ENCODE measurements around the gene NRG2. TPM values are rescaled to one million over a fixed set of nuclear protein-coding genes. Genes with fewer than 3 reads are reported as not detected.

The NRG2 gene
- total RNA-seq, 1 experiment from 2014 or later: not detected

DNA sequence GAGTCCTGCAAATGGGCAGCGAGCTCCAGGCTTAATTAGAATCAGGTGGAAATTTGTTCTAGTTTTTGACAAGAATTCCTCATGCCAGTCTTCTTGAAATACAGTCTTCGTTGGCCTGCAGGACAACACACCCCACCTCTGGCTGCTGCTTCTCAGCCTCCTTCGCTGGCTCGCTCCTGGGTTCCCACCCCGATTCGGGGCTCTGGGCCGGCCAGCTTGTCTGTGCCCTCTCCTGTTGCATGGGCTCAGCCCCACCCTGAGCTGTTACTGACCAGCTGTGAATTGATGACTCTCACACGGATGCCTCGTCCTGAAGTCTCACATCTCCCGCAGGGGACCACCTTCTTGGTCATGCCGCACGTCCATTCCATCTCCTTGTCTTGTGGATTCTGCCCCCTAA lies 226.5 kb downstream of the NRG2 start:
- no peak for DNase-seq (ENCODE audit: low spot score)

DNA sequence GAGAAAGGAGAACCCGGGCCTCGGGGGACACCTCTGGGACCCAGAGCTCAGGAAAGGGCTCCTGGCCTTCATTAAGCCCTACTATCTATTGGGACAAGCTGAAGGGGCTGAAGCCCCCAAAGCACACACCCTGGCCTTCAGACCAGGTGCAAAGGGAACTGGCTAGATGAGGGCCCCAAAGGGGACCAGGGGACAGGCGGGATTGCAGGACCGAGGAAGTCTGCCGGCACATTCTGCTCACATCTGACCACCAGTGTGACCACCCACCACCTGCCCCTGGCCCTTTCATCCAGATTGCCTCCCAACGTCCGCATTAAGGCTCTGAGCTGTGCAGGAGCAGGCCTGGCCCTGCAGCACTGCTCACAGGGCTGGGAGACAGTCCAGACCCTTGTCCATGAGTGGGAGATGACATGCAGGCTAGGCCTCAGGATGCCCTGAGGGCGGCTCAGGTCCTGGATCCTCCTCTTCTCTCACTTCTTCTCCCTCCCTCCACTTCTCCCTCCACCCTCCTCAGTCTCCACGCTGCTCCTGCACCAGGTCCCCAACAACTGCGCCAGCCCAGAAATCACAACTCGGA lies 228.3 kb downstream of the NRG2 start:
- no peak for DNase-seq (ENCODE audit: low spot score)

DNA sequence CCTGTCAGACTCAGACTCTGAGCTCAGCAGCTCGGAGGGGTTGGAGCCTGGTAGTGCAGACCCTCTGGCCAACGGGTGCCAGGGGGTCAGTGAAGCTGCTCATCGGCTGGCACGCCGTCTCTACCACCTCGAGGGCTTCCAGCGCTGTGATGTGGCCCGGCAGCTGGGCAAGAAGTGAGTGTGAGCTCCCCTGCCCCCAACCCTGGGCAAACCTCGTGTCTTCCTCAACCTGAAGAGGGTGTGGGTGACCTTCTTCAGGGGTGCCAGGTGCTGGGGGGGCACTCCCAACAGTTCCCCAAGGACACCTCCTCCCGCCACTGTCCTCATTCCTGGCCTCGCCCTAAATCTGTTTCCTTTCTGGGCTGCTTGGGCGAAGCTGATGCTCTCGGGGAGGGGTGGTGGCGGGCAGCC lies 228.9 kb downstream of the NRG2 start:
- DNase-seq (ENCODE audit: low spot score): no peak

DNA sequence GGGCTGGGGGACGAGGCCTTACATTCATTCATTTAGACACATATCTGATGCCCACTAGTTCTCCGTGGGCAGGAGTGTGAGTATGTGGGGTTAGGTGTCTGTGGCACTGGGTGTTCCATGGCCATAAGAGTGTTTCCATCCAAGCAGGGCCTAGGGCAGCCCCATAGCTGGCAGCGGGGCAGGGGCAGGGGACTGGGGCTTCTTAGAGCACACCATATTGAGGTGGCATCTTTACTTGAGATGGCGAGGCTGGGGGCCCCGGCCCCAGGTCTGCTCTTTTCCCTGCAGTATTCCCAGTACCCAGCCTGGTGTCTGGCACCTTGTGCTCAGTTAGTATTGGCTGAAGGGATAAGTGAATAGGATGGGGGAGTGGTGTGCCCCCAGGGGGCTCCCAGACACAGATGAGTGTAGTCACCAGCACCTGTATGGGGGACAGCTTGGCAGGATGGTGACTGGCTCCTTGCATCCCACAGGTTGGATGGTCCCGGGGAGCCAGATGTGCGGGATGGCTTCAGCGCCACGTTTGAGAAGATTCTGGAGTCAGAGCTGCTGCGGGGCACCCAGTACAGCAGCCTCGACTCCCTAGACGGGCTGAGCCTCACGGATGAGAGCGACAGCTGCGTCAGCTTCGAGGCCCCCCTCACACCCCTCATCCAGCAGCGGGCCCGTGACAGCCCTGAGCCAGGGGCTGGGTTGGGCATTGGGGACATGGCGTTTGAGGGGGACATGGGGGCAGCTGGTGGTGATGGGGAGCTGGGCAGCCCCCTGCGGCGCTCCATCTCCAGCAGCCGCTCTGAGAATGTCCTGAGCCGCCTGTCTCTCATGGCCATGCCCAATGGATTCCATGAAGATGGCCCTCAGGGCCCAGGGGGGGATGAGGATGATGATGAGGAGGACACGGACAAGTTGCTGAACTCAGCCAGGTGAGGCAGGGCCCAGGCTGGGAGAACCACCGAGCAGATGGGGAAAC lies 230.0 kb downstream of the NRG2 start:
- DNase-seq (ENCODE audit: low spot score): no peak

DNA sequence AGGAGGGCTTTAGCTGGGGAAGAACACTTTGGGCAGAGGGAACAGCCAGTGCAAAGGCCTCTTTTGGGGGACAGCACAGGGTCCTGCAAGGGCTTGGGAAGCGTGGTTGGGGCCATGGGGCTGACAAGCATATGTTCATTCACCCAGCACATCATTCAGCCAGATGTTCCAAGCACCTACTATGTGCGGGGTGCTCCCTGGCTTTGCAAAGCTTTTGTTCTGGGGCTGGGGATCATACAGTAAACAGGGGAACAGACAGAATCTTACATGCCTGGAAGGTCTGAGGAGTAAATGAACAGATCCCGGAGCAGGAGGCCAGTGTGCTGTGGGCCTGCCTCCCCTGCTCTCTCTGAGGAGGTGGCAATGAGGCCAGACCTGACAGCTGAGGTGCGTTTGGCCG lies 230.8 kb downstream of the NRG2 start:
- no peak for DNase-seq (ENCODE audit: low spot score)

DNA sequence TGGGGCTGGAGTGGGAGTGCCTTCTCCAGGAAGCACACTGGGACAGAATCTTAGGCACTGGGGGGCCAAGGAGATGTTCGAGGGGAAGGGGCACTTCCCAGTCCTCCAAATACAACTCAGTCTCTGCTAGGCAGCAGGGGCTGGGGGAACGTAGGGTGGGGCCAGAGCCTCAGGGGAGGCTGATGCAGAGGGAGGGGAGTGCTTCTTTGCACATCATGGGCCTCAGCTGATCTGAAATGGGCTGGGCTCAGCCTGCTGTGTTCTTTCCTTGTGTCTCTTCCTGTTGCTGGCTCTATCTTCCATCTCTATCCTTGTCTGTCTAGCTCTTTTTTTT lies 231.9 kb downstream of the NRG2 start:
- no peak for DNase-seq (ENCODE audit: low spot score)

DNA sequence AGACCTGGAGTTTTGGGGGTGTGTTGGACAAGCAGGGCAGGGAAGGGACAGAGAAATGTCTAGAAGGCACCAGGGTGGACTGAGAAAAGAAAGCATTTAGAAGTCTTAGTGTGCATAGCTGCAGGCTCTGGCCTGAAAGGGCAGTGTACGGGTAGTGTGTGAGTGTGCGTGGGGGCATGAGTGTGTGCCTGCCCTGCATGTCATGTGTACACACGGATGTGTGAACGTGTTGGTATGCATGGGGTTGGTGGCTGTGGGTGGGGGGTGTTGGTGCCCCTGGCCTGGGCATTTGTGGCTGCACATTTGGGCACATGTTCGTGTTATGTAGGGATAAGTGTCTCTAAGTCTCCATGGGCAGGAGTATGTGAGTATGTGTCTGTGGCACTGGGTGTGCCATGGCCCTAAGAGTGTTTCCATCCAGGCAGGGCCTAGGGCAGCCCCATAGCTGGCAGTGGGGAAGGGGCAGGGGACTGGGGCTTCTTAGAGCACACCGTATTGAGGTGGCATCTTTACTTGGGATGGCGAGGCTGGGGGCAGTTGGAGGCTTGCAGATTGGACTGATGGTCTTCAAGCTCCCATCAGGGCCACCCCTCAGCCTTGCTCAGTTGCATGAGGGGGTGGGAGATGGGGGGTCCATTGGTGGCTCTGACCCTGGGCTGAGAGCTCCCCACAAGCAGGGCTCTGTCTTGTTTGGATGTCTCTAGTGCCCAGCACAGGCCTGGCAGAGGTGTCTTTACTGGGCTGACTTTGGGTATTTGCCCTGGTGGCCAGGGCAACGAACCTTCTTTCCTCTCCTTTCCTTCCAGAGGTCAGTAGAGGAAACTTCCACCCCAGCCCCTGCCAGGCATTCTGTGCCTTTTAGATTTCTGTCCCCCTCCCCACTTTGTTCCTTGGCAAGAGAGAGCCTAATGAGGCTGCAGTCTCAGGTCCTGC lies 232.5 kb downstream of the NRG2 start:
- DNase-seq (ENCODE audit: low spot score): no peak

DNA sequence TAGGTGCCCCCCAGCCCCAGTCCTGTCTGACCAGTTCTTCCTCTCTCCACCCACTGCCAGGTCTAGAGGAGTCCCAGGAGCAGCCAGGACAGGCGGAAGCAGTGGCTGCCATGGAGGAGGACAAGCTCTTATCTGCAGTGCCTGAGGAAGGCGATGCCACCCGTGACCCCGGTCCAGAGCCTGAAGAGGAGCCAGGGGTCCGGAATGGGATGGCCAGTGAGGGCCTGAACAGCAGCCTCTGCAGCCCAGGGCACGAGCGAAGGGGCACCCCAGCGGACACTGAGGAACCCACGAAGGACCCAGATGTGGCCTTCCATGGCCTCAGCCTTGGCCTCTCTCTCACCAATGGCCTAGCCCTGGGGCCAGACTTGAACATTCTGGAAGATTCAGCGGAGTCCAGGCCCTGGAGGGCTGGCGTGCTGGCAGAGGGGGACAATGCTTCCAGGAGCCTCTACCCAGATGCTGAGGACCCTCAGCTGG lies 233.7 kb downstream of the NRG2 start:
- no peak for DNase-seq (ENCODE audit: low spot score)

DNA sequence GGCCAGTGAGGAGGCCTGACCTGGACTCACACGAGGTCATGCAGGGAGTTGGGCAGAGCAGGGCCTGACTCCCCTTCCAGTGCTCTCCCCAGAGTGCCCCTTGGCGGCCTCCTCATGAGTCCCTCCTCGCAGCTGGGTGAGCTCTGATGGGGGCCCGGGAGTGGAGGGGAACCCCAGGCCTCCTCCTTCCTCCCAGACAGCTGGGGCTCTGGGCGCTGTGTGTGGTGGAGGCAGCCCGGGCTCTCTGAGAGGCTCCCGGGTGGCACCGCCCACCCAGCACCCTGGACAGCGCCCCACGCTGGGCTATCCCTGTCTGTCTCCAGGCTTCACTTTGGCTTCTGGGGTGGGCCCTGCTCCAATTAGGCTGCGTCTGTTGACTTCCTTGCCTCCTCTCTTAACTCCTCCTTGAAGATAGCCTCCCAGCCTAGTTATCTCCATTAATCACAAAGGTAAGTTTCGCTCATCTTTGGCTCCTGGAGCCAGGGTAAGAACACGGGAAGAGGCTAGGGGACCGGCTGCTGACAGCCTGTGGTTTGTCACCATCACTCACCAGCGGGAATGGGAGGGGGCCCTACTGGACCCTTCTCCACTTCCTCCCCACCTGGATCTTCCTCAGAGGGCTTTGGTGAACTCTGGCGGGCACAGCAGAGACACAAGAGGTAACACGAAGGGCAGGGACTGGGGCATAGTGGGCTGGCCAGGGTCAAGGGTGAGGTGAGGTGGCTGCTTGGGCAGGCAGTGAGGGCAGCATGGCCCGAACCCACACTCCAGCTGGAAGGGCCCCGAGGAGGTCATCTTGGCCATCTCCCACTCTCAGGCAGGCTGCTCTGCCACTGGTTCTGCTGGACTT lies 234.4 kb downstream of the NRG2 start:
- peak; percentile 37 for DNase-seq (ENCODE audit: low spot score)

DNA sequence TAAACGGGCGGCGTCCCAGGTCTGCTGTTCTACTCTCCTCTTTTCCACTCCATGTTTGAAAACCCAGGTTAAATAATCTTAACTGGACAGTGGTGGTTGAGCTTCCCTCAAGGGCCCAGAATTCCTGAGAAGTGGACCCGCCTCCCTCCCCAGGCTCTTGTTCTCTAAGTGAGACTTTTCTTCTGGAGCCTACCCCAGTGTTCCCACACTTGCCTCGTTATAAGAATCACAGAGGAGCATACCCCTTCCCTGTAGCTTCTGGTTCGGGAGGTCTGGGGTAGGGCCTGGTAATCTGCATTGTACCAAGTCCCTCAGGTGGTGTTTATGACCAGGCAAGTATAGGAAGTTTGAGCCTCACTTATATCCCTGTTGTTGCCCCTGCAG lies 235.5 kb downstream of the NRG2 start:
- DNase-seq (ENCODE audit: low spot score): no peak

DNA sequence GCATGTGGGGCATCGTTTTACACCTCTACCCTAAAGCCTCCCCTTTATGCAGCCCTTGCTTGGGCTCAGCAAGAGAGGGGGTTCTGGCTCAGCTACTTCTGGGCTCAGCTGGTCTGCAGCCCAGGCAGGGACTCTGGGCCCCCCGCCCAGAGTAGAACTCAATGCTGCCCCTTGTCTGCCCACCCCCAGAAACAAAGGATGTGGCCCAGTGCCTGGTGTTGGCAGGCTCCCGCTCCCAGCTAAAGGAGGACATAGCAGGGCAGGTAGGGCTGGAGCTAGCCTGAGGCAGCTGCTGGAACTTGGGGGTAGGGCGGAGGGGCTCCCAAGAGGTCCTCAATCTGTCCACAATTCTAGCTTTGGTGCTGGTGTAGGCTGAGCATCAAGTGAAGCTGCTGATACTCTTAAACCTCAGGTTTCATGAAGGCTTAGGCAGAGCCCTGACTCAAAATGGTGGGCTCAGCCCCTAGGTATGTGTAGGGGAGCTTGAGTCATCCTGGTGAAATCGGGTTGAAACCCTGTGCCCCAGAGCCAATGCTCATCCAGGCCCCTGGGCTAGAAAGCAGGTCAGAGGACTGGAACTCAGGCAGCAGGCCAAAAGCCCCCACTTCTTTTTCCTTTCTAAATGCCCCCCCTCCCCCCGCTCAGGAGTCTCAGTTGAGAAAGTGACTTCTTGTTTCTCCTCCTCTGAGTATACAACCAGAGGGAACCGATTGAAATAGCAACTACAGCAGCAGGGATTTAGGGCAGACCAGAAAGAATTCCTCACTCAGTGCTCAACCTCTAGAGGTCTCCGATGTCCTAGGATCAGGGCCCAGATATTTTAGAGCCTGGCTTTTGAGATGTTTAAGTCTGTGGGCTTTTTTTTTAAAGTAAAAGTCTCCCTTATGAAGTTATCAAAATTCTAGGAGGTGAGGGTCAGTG lies 236.1 kb downstream of the NRG2 start:
- DNase-seq (ENCODE audit: low spot score): no peak

DNA sequence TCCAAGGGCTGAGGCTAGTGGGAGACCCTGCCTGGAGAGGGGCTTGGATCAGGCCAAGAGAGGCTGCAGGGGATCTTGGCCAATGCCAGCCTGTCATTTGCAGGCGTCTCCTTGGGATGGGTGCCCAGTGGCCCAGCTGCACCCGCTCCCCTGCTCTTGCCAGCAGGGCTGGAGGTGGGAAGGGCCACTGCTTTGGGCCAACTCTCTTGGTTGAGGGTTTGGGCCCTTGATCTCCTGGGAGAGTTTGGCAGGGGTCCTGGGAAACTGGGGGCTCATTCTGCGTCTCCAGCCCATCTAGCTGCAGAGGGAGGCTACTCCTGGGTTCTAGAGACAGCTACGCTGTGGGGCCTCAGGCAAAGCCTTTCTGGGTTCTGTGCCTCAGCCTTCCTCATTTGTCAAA lies 237.0 kb downstream of the NRG2 start:
- no peak for DNase-seq (ENCODE audit: low spot score)

DNA sequence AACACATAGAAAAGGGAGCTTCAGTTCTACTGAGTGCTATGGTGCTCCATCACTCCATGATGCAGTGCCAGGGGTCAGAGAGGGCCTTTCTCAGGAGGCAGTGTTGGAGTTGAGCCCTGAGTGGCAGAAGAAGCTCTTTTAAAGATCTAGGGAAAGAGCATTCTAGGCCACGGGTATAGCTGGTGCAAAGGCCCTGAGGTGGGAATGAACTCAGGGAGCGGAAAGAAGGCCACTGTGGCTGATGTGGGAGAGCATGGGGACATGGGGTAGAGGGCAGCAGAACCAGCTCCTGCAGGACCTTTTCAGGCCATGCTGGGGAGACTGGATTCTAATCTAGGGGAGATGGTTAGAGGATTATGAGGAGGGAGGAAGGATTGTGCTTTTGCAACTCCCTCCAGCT lies 237.6 kb downstream of the NRG2 start:
- no peak for DNase-seq (ENCODE audit: low spot score)

DNA sequence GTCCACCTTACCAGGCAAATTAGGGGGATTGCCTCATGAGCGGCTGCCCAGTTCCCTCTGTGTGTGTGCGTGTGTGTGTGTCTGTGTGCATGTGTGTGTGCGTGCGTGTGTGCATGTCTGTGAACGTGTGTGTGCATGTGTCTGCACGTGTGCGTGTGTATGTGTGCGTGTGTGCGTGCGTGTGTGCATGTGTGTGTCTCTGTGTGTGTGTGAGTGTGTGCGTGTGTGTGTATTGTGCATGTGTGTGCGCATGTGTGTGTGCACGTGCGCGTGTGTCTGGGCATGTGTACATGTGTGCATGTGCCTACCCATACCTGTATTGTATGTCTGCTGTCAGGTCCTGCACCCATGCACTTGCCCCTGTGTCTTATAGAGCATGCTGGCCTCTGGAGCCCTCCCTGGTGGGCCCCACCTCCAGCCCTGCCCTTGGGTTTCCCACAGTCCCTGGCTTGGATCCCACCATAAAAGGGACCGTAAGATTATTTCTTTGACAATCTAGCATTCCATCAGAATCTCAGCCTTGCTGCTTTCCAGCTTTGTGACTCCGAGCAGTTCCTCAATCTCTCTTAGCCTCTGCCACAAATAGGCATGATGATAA lies 238.2 kb downstream of the NRG2 start:
- DNase-seq (ENCODE audit: low spot score): no peak

DNA sequence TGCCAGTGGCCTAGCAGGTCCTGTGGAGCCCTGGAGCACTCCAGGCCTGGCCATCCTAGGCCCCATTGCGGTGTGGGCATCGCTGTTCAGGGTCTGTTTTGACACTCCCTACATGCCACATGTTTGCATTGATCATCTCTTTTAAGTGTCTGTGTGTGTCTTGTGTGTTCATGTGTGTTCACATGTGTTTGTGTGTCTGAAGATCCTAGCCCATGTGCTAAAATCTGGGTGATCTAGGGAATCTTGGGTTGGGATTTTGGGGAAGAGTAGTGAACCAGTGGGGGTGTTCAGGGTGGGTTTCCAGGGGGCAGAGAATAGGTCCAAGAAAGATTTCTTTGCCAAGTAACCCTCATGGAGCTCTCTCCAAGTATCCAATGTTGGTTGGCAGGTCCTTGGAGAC lies 239.1 kb downstream of the NRG2 start:
- no peak for DNase-seq (ENCODE audit: low spot score)

DNA sequence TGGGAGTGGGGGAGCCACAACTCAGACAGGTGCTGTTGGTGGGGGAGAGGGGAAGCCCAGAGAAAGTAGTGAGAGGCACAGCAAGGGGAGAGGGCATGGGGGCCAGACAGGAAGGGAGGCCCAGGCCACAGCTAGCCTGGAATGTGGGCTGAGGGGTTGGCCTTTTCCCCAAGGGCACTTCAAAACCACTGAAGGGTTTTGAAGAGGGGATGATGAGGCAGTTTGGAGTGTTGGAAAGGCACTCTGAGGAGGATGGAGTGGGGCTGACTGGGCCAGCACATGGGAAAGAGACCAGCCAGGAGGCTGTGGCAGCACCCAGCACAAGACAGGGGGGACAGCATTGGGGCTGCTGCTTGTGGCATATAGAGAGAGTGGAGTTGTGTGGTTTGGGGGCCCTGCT lies 243.7 kb downstream of the NRG2 start:
- DNase-seq (ENCODE audit: low spot score): no peak

DNA sequence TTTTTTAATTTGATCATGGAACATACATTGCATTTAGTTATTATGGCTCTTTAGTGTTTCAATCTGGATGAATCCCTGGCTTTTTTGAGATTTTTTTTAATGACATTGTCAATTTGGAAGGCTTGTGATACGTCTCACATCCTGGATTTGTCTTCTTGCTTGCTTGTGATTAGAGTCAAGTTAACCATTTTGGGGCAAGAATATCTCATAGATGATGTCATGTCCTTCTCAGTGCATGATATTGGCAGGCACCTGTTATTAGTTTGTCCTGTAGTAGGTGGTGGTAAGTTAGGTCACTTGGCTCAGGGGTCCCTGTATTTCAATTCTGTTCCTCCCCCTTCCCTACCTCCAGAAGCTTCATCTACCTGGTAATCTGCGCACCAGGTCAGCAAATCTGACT lies 244.2 kb downstream of the NRG2 start:
- DNase-seq (ENCODE audit: low spot score): no peak

DNA sequence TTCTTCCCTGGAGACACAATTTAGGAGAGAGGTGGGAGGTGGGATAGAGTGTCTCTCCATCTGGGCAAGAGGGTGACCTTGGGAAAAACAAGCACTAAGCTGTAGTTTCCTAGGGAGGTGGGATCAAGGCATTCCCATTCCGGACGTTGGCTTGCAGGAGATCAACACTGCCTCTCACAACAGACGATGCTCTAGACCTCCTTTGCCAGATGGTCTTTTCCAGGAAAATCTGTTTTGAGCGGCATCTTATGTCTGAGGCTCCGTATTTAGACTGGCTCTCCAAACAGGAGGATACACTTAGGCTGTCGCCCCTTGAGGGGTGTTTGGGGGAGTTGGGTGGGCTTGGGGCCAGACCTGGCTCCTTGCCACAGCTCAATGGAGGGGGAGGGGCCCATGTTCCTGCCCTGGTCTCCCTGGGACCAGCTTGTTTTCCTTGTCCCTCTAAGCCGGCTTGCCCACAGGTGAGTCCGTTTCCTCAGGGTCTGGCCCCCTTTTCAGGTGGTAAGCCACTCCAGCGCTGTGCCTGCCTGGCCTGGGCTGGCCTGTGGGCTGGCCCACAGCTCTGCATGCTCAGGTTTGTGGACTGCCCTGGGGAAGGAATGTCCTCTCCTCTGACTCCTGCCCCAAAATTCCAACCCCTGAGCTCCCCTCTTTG lies 245.1 kb downstream of the NRG2 start:
- no peak for DNase-seq (ENCODE audit: low spot score)

DNA sequence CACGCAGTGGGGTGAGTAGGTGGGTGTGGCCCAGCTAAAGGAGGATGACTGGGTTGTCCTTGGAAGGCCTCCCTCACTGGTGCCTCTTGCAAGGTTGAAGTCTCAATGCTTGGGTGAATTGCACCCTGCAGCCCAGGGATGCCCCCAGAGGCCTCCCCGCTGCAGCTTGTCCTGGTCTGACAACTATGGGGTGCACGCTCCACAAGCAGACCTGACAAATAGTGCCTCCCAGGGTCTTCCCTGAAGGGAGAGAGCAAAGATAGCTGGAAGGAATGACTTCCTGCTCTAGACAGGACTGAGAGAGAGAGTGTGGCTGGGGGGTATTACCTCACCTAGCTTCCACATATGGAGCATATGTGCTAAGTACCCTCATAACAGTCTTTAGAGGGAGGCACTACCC lies 245.8 kb downstream of the NRG2 start:
- DNase-seq (ENCODE audit: low spot score): no peak

All from HT-29 (cell line).